ENCODE data around the gene CBS.
"Not testable (repeated sequence)": the region's sequence is repeated elsewhere in the genome, so short reads cannot be mapped to it uniquely, and the experiment has no call there.

Gene CBS

GRCh38 chr21:43075170-43076022 lies at the start of gene CBS:
CBS (minus strand) TSS chr21:43075835; CDS start chr21:43072193, 3,642 bp downstream.
- not testable (repeated sequence) for DNase-seq

- DNase-seq, result not testable (repeated sequence)
Observed at GRCh38 chr21:43115956-43116355, 40.3 kb upstream of the CBS start.

- DNase-seq, result not testable (repeated sequence)
Observed at GRCh38 chr21:43114483-43114882, 38.8 kb upstream of the CBS start.

- not testable (repeated sequence) for DNase-seq
Observed at GRCh38 chr21:43109006-43109405, 33.4 kb upstream of the CBS start.

- DNase-seq, result not testable (repeated sequence)
Observed at GRCh38 chr21:43108177-43108576, 32.5 kb upstream of the CBS start.

GRCh38 chr21:43107794-43108137 lies 32.1 kb upstream of the CBS start:
- not testable (repeated sequence) for DNase-seq

GRCh38 chr21:43106965-43107793 lies 31.5 kb upstream of the CBS start, which contains the start of gene U2AF1:
U2AF1 (minus strand) TSS chr21:43107570; CDS start chr21:43107494, 76 bp downstream.
- DNase-seq, result peak; percentile 62

GRCh38 chr21:43104642-43105041 lies 29.0 kb upstream of the CBS start:
- not testable (repeated sequence) for DNase-seq

- DNase-seq, result not testable (repeated sequence)
Observed at GRCh38 chr21:43102281-43102680, 26.6 kb upstream of the CBS start.

- DNase-seq, result not testable (repeated sequence)
Observed at GRCh38 chr21:43101676-43102075, 26.0 kb upstream of the CBS start.

- DNase-seq, result not testable (repeated sequence)
Observed at GRCh38 chr21:43101000-43101399, 25.4 kb upstream of the CBS start.

- not testable (repeated sequence) for DNase-seq
Observed at GRCh38 chr21:43091979-43092614, 16.5 kb upstream of the CBS start.

- not testable (repeated sequence) for DNase-seq
Observed at GRCh38 chr21:43090947-43091346, 15.3 kb upstream of the CBS start.

GRCh38 chr21:43089463-43089862 lies 13.8 kb upstream of the CBS start:
- DNase-seq, result not testable (repeated sequence)

- not testable (repeated sequence) for DNase-seq
Observed at GRCh38 chr21:43082587-43083300, 7.1 kb upstream of the CBS start.

GRCh38 chr21:43076643-43077042 lies 1.0 kb upstream of the CBS start:
- DNase-seq, result not testable (repeated sequence)

- DNase-seq, result not testable (repeated sequence)
Observed at GRCh38 chr21:43076023-43076637, 495 bp upstream of the CBS start.

- DNase-seq, result not testable (repeated sequence)
Observed at GRCh38 chr21:43074401-43075169, 1.1 kb downstream of the CBS start.

GRCh38 chr21:43072742-43073141 lies 2.9 kb downstream of the CBS start:
- DNase-seq, result not testable (repeated sequence)

GRCh38 chr21:43069682-43070081 lies 6.0 kb downstream of the CBS start:
- not testable (repeated sequence) for DNase-seq

- not testable (repeated sequence) for DNase-seq
Observed at GRCh38 chr21:43068065-43068464, 7.6 kb downstream of the CBS start.
